HG03039 (cell line): Measurements from ENCODE around the gene C11orf68.
A peak's percentile ranks its signal among the peaks of the same experiment; 100 is the strongest.

Source experiments
- ATAC-seq: cut with Tn5 transposase; IDR thresholded peaks from one replicate; pipeline ENCODE4 v1.9.1; 2021; ENCODE audit warnings: mild to moderate bottlenecking, moderate library complexity; ENCODE audit not compliant: unreplicated experiment

C11orf68 gene

DNA sequence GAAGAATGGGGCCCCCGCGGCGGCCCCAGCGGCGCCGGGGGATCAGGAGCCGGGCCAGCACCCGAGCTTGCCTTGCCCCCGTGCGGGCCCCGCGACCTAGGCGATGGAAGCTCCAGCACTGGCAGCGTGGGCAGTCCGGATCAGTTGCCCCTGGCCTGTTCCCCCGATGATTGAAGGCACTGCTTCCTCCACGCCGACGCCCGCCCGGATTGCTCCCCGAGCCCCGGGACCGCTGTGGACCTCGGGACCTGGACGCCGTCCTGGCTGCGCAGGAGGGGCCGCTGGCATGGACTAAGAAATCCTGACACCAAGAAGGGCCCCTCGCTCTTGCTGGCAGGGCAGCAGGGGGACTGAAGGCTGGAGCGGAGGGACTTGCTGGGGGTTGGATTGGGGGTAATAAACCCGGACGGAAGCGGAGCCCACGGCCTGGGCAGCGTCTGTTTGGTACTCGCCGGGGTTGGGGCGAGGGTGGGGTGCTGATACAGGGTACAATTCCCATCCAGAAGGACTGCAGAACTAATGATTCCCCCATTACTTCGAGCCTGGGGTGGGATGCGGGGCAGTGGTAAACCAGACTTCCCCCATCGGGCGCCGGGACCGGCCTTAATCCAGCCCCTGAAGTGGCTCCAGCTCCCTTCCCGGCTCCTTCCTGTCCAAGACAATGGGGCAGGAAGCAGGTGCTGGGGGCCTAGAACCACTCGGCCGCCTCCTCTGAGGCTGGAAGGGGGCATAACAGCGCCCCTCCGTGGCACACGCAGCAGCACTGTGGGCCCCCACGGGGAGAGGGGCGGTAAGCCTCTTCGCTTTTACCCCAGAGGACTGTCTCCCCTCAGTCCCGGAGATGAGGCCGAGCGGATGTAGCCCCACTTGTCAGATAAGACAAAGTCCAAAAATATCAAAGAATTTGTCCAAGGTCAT is 27.4 kb downstream of the C11orf68 start:
- no peak for ATAC-seq

DNA sequence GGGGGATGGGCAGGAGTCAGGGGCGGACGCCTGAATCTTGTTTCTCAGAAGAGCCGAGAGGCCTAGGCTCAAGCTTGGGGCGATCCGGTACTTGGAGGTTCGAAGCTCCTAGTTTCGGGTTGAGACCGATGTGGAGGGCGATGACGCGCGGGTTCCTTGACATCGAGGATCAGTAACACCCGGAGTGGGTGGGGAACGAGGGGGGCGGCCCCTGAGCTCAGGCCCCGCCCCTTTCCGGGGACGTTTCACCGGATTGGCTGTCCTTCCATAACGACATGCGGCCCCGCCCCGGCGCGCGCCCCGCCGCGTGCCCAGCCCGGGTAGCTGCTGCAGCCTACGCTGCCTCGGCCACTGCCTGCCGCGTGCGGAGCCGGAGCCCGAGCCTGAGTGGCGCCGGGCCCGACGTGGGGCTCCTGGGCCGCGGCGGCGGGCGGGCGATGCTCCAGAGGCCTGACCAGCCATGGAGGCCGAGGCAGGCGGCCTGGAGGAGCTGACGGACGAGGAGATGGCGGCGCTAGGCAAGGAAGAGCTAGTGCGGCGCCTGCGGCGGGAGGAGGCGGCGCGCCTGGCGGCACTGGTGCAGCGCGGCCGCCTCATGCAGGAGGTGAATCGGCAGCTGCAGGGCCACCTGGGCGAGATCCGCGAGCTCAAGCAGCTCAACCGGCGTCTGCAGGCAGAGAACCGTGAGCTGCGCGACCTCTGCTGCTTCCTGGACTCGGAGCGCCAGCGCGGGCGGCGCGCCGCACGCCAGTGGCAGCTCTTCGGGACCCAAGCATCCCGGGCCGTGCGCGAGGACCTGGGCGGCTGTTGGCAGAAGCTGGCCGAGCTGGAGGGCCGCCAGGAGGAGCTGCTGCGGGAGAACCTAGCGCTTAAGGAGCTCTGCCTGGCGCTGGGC is 28.3 kb downstream of the C11orf68 start, which contains the start of gene CCDC85B:
Gene CCDC85B, plus strand, starts transcription at position 350 of the 895 bp plus-strand sequence. Its CDS starts 111 bp downstream, at position 461.
- ATAC-seq: peak; percentile 43

DNA sequence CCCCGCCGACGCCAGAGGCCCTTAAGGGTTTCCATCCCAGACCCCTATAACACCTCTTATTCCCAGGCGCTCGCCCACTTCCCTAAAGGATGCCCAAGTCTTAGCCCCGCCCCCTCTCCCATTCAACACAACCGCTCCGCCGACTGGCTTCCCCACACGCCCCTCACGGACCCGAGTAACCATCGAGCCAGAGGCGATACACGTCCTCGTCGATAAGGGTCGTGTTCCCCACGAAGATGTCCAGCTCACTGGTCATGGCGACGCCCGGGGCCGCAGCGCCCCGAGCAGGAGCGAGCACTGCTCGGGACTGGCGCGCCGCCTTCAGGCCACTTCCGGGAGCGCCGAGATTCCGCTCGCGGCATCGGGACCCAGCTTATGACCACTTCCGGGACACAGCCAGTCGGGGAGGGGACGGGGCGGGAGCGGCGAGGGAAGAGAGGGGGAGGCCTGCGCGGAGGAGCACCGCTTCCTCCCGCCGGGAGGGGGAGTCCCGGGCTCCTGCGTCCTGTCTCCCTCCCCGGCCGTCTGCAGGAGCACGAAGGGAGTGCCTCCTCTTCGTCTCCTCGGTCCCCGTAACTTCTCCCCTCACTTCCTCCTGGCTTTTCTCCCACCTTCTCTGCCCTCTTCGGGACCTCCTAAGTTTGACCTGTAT is 30.6 kb downstream of the C11orf68 start, which contains the start of gene FIBP:
Gene FIBP, minus strand, starts transcription at position 309 of the 652 bp plus-strand sequence. Its CDS starts 53 bp downstream, at position 256.
- ATAC-seq: peak; percentile 42

DNA sequence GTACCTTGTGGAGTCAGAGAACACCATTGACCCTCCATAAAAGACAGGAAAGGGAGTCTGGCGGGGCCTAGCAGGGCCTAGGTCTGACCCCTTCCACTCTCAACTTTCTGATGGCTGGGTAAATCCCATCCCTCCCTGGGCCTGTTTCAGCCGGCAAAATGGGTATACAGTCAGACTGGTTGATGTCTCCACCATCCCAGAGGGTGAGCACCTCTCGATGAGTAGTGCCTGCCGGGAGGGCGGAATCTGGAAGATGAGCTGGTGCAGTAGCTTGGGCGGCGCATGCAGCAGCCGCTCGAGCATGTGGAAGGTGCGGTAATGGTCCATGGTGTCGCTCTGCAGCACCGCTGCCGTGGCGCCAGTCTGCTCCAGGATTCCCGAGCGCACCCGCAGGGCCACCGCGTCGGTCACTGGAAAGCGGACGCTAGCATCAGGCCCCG is 31.1 kb downstream of the C11orf68 start:
- ATAC-seq: no peak

DNA sequence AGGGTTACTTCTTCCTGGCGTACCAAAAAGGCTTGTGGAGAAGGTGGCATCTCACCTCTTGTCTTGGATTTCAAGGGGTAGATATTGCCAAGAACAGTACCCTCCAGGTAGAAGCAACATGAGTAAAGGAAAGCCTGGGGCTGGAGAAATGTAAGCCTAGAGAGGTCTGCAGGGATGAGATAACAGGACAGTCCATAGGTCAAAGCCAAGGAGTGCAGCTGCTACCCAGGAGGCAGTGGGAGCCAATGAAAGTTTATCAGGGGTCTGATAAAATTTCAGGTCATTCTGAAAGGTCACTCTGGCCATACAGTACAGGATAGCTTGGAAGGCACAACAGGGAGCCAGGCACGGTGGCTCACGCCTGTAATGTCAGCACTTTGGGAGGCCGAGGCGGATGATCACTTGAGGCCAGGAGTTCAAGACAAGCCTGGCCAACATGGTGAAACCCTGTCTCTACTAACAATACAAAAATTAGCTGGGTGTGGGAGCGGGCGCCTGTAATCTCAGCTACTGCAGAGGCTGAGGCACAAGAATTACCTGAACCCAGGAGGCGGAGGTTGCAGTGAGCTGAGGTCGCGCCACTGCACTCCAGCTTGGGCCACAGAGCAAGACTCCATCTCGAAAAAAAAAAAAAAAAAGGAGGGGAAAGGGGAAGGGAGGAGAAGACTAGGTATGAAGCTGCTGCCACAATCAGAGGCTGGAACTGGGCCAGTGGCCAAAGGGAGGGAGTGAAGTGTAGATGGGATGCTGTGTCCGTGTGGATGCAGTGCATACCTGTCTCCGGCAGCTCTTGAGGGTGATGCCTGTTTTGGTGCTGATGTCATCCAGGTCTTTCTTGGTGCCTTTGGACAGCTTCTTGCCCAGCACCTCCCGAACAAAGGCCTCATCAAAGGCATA is 31.8 kb downstream of the C11orf68 start:
- no peak for ATAC-seq

DNA sequence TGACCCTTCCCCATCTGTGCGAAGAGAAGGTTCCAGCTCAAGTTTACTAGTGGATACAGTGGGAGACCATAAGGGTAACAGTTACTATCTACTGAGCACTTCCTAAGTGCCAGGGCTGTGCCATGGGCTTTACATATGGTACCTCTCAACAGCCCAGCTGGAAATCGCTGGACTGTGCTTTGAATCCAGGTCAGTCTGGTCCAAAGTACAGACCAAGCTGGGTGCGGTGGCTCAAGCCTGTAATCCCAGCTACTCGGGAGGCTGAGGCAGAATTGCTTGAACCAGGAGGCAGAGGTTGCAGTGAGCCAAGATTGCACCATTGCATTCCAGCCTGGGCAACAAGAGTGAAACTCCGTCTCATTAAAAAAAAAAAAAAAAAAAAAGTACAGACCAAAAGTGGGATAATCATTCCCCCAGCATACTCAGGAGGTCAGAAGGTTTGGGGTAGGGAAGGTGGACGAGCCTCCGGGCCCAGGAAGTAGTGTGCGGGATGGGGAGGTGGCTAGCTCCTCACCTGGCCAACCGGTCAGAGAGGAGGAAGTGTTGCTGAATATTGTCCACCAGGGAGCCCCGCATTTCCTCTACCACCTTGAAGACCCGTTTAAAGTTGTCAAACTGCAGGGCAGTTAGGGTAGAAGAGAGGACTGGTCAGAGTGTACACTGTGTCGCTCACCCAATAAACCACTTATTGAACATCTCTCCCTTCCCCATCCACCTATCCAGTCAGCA is 32.9 kb downstream of the C11orf68 start:
- no peak for ATAC-seq

DNA sequence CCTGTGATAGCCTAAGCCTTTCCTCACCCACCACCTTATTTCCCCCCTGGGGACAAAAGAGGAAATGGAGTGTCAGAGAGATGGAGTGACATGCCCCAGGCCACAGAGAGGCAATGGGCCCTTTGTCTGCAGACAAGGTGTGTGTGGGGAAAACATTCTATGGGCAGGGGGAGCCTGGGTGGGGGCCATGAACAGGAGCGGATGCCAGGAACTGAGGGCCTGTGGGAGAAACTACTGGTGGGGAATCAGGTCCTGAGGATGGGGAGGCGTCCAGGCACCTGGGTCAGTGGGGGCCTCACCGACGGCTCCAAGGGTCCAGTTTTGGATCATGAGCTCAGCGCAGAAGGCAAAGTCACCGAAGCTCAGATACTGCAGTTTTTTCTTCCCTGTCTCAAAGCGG is 33.6 kb downstream of the C11orf68 start:
- no peak for ATAC-seq

DNA sequence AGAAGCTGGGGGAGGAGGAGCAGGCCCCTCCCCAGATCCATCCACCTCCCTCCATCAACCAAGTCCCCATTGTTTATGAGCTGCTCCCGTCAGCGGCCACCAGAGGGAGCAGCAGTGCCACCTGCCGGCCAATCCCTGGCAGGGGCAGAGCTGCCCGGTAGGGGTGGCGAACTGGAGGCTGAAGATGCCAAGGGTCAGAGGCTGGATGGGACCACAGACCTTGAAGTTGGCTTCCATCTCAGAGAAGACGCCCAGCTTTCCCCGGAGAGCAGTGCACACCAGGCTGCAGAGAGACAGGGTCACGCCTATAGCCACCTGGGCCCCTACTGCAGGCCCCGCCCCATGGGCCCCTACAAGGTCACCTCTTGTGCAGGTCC is 34.2 kb downstream of the C11orf68 start:
- no peak for ATAC-seq

DNA sequence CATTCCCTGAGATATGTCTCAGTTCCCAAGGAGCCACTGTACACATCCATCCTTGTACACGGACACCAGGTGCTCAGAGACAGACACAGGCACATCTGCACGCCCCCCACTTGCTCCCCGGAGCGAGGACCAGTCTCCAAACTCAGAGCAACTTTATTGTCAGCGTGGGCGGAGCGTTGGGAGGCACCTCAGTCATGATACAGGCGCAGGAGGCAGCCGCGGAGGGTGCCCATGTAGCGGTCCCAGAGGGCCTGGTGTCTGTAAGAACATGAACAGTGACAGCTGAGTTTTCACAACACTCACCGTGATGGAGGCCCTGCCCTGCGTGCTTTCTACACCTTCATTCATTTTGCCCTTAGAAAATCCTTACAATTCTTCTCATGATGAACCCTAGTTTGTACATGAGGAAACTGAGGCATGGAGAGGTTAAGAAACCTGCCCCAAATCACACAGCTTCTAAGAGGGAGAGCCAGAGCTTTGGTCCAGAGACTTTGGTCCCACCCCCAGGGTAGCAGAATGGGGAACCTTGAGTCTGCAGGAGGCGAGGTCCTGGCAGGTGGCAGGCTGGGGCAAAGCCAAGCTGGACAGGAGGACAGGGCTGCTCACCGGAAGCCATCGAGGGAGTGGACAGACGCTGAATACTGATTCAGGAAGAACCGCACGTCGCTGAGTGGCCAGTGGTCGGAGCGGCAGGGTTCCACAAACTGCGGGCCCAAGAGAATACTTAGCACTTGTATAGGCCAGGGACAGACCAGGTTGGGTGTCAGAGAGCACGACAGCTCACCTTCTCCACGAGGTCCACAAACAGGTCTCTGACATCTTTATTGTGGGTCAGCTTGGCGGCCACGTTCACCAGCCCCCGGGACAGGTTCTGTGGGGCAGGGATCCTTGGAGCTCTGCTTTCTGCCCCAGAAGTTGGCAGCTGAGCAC is 34.8 kb downstream of the C11orf68 start:
- no peak for ATAC-seq

DNA sequence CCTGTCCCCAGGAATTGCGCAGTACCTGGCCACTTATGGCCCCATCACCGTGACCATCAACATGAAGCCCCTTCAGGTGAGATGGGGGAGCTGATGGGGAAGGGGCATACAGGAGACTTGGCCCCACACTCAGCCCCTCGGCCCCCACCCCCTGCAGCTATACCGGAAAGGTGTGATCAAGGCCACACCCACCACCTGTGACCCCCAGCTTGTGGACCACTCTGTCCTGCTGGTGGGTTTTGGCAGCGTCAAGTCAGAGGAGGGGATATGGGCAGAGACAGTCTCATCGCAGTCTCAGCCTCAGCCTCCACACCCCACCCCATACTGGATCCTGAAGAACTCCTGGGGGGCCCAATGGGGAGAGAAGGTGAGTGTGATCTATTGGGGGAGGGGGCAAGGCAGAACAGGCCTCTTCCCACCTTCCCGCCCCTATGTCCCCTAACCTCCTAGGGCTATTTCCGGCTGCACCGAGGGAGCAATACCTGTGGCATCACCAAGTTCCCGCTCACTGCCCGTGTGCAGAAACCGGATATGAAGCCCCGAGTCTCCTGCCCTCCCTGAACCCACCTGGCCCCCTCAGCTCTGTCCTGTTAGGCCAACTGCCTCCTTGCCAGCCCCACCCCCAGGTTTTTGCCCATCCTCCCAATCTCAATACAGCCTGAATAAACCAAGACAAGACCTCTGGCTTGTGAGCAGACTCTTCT is 35.7 kb downstream of the C11orf68 start:
- ATAC-seq: no peak

DNA sequence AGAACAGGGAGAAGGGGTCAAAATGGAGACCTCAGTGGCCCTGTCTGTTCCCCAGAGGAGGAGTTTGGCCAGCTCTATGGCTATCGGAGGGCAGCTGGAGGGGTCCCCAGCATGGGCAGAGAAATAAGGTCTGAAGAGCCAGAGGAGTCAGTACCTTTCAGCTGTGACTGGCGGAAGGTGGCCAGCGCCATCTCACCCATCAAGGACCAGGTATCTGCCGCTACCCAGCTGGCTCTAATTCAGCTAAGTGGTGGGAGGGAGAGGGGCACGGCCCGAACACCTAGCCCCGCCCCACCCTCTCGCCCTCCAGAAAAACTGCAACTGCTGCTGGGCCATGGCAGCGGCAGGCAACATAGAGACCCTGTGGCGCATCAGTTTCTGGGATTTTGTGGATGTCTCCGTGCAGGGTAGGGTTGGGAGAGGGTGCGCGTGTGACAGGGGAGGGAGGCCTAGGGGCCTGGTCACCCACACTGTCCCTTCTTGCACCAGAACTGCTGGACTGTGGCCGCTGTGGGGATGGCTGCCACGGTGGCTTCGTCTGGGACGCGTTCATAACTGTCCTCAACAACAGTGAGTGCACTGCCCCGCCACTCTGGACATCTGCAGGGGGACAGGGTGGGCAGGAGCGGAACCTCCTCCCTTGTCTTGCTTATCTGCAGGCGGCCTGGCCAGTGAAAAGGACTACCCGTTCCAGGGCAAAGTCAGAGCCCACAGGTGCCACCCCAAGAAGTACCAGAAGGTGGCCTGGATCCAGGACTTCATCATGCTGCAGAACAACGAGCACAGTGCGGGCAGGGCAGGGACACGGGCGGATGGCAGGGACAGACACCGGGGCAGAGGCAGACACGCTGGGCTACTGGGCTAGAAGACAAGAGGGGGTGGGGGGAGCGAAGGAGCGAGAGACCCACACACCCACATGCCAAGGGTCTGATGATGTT is 36.5 kb downstream of the C11orf68 start:
- ATAC-seq: no peak

DNA sequence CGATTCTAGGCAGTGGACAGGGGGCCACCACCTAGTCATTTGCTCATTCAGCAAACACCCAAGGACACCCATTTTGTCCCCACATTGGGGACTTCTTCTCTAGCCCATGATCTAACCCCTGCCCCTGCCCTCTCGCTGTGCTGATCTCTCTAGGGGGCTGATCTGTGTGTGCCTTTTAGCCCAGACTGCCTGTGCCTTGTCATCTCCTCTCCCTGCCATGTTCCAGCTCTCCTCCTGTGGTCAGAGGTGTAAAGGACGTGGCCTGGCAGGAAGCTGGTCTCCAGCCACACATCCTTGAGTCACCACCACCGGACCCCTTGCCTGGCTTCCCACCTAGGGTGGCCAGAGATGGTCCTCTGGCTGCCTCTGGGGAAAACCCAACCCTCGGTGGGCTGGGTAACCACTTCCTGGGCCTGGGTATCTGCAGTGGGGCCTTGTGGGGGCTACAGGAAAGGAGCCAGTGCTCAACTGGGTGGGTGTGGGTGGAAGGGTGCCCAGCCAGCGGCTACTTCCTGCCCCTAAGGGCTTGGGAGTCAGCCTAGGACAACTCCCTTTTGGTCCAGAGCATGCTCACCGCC is 37.9 kb downstream of the C11orf68 start:
- ATAC-seq: no peak

DNA sequence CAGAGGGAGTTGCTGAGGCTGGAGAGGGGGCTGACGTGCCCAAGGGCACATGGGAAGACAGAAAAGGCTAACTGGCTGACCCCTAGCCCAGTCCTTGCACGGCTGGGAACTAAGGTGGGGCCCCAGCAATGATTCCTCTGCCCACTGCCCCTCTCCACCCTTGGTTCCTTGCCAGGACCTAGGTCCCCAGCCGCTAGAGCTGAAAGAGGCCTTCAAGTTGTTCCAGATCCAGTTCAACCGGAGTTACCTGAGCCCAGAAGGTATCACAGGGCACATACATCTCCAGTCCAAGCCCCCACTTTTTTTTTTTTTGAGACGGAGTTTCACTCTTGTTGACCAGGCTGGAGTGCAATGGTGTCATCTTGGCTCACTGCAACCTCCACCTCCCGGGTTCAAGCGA is 38.8 kb downstream of the C11orf68 start:
- no peak for ATAC-seq

DNA sequence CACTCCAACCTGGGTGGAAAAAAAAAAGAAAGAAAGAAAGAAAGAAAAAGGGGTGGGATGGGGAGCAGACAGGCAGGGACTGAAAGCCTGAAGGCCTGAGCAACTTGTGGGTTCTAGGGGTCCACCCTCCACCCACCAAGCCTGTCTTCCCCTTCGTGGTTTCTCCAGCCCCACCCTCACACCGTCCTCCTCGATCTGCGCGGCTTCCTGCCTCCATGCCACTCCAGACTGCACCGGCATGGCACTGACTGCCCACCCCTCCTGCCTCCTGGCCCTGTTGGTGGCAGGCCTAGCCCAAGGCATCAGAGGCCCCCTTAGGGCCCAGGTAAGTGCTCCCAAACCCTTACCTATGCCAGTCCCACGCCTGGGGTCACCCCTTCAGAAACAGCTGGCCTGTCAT is 39.2 kb downstream of the C11orf68 start, which contains the start of gene CTSW:
Gene CTSW, plus strand, starts transcription at position 221 of the 400 bp plus-strand sequence. Its CDS starts 18 bp downstream, at position 239.
- no peak for ATAC-seq

DNA sequence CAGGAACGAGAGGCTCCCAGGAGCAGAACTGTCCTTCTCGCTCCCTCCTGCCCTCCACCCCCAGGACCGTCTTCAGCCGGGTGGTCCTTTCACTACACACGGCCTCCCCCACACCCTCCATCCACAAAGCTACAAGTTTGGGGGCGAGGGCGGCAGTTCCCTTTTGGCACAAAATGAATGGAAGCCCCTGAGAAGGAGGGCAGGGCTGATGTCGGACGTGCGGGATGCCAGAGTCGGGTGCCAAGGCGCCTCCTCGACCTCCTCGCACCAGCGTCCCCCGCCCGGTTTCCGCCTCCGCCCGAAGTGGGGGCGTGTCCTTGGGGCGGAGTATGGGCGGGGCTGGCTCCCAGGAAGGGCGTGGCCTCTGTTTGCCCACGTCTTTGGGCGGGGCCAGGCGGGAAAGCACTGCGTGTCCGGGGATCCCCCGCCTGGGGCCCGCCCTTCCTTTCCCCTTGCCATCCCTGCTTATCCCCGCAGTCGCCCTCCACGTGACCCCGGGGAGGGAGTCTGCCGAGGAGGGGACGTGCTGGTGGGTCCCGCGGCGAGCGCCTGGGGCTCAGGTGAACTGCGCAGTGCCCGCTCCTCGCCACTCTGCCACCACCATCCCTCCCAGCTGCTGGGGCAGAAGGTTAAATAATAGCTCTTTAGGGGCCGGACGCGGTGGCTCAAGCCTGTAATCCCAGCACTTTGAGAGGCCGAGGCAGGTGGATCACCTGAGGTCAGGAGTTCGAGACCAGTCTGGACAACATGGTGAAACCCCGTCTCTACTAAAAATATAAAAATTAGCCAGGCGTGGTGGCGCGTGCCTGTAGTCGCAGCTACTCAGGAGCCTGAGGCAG is 45.3 kb downstream of the C11orf68 start:
- peak; percentile 77 for ATAC-seq
